Hematopoietic multipotent progenitor cell treated with erythropoietin and hydrocortisone succinate and interleukin-3 and kit ligand, for 6 days (in vitro differentiated cells): ENCODE data around the gene STPG2.
"Not testable (repeated sequence)": the region's sequence is repeated elsewhere in the genome, so short reads cannot be mapped to it uniquely, and the experiment has no call there.

Experiments
- DNase-seq: peaks from one replicate; pipeline ENCODE4 v3.0.0-alpha.2; 2015

Gene STPG2

GRCh38 chr4:97778174-97778573 is 365.1 kb downstream of the STPG2 start:
- DNase-seq, result no peak

GRCh38 chr4:97774347-97774989 is 368.8 kb downstream of the STPG2 start:
- DNase-seq, result no peak

GRCh38 chr4:97770222-97770621 is 373.1 kb downstream of the STPG2 start:
- no peak for DNase-seq

- no peak for DNase-seq
These were observed 381.2 kb downstream of the STPG2 start for GRCh38 chr4:97762115-97762512.

GRCh38 chr4:97761445-97762114 is 381.7 kb downstream of the STPG2 start:
- DNase-seq, result no peak

GRCh38 chr4:97759785-97760184 is 383.5 kb downstream of the STPG2 start:
- DNase-seq, result no peak

GRCh38 chr4:97752599-97752998 is 390.7 kb downstream of the STPG2 start:
- DNase-seq, result no peak

- no peak for DNase-seq
These were observed 395.3 kb downstream of the STPG2 start for GRCh38 chr4:97747945-97748344.

GRCh38 chr4:97720869-97721432 is 422.3 kb downstream of the STPG2 start:
- peak; percentile 39 for DNase-seq

GRCh38 chr4:97691111-97691605 is 452.1 kb downstream of the STPG2 start:
- no peak for DNase-seq

- DNase-seq, result no peak
These were observed 472.5 kb downstream of the STPG2 start for GRCh38 chr4:97670703-97671269.

GRCh38 chr4:97665553-97665952 is 477.7 kb downstream of the STPG2 start:
- DNase-seq, result no peak

GRCh38 chr4:97664741-97665140 is 478.5 kb downstream of the STPG2 start:
- no peak for DNase-seq

GRCh38 chr4:97662133-97662532 is 481.1 kb downstream of the STPG2 start:
- no peak for DNase-seq

- no peak for DNase-seq
These were observed 487.1 kb downstream of the STPG2 start for GRCh38 chr4:97656044-97656720.

- no peak for DNase-seq
These were observed 489.6 kb downstream of the STPG2 start for GRCh38 chr4:97653701-97654100.

- no peak for DNase-seq
These were observed 496.3 kb downstream of the STPG2 start for GRCh38 chr4:97646997-97647396.

- no peak for DNase-seq
These were observed 498.0 kb downstream of the STPG2 start for GRCh38 chr4:97645071-97645821.

- DNase-seq, result no peak
These were observed 500.1 kb downstream of the STPG2 start for GRCh38 chr4:97643179-97643578.

GRCh38 chr4:97639961-97640360 is 503.3 kb downstream of the STPG2 start:
- no peak for DNase-seq

GRCh38 chr4:97633831-97634230 is 509.4 kb downstream of the STPG2 start:
- DNase-seq, result not testable (repeated sequence)

- DNase-seq, result no peak
These were observed 515.5 kb downstream of the STPG2 start for GRCh38 chr4:97627750-97628149.

GRCh38 chr4:97624204-97624603 is 519.1 kb downstream of the STPG2 start:
- DNase-seq, result no peak
